ENCODE results near the gene FOXQ1.

GRCh38 chr6:1325461-1326309 lies 13.8 kb downstream of the FOXQ1 start:
- no peak for TF ChIP-seq CTCF (IDR thresholded peaks at IDR 0.05)
- no peak for TF ChIP-seq ZFX (IDR thresholded peaks at IDR 0.05; ENCODE audit: borderline replicate concordance)

All from 22Rv1 (cell line).